Muscle layer of duodenum (tissue), 2 donors: ENCODE measurements around the gene RSPH9.
A peak's percentile ranks its signal among the peaks of the same experiment; 100 is the strongest.
"Not testable (repeated sequence)": the region's sequence is repeated elsewhere in the genome, so short reads cannot be mapped to it uniquely, and the experiment has no call there.

ENCODE experiments used
- H3K27ac ChIP-seq: one replicate; pipeline ENCODE4 v1.7.0; 2013; ENCODE audit warnings: mild to moderate bottlenecking, low read length
- H3K27me3 ChIP-seq: one replicate; pipeline ENCODE4 v1.7.0; 2013; ENCODE audit warnings: low read depth, mild to moderate bottlenecking, control low read depth, low read length
- H3K36me3 ChIP-seq, 2 donors: one replicate each; pipeline ENCODE4 v1.7.0; 2013; ENCODE audit warnings: low read length in 2 of 2, control low read depth in 1 of 2, mild to moderate bottlenecking in 1 of 2; ENCODE audit not compliant: insufficient read depth in 2 of 2, control insufficient read depth in 1 of 2
- H3K4me1 ChIP-seq, 2 donors: one replicate each; pipeline ENCODE4 v1.7.0; 2013; ENCODE audit warnings: low read length in 2 of 2, mild to moderate bottlenecking in 2 of 2, control low read depth in 1 of 2, moderate library complexity in 1 of 2; ENCODE audit not compliant: insufficient read depth in 2 of 2, control insufficient read depth in 1 of 2
- H3K4me3 ChIP-seq, 2 donors: one replicate each; pipeline ENCODE4 v1.7.0; 2013; ENCODE audit warnings: low read length in 2 of 2, low read depth in 1 of 2, mild to moderate bottlenecking in 1 of 2
- H3K9me3 ChIP-seq, 2 donors: one replicate each; pipeline ENCODE4 v1.7.0; 2013; ENCODE audit warnings: low read length in 2 of 2, control low read depth in 1 of 2, mild to moderate bottlenecking in 1 of 2; ENCODE audit not compliant: control insufficient read depth in 1 of 2
- donor health status: healthy.

RSPH9 gene

DNA sequence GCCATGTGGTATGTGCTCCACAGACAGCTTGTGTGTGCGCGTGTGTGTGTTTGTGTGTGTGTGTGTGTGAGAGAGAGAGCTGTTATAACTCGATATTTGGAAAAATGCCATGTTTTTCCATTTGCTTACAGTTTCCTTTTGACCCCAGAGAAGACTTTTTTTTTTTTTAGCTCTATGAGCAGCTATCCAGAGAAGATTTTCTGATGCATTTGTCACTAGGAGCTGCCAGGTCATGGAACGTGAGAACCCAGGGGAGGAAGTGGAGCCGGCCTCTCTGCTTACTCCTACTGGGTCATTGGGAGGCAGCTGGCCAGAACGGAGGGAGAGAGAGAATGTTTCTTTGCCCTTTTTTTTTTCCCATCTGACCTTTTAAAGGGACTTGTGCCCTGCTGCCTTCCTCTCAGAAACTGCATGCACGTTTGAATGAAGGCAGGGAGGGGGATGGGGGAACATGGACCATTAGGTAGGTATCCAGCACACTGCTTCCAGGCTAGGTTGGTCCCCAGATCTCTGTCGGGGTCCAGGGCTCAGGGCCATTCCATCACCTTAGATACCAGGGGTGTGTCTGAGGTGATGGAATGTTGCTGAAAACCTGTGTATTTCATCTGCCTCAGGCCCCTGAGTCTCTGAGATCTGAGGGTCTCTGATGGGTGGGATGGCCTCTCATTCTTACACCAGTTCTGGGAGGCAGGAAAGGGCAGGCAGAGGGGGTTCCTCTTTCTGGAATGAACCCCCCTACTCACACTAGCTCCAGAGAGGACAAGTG lies 53.9 kb downstream of the RSPH9 start:
- H3K36me3 ChIP-seq = no peaks in the 10 kb centered on the region
- H3K27me3 ChIP-seq = no peaks in the 10 kb centered on the region
- H3K4me3 ChIP-seq = no peak overlapping the region
- H3K27ac ChIP-seq = peak overlapping the region; percentile 76
- no peaks in the 10 kb centered on the region for H3K9me3 ChIP-seq
- H3K4me1 ChIP-seq = peaks cover 25 to 30% of the 10 kb centered on the region in 2 donors

DNA sequence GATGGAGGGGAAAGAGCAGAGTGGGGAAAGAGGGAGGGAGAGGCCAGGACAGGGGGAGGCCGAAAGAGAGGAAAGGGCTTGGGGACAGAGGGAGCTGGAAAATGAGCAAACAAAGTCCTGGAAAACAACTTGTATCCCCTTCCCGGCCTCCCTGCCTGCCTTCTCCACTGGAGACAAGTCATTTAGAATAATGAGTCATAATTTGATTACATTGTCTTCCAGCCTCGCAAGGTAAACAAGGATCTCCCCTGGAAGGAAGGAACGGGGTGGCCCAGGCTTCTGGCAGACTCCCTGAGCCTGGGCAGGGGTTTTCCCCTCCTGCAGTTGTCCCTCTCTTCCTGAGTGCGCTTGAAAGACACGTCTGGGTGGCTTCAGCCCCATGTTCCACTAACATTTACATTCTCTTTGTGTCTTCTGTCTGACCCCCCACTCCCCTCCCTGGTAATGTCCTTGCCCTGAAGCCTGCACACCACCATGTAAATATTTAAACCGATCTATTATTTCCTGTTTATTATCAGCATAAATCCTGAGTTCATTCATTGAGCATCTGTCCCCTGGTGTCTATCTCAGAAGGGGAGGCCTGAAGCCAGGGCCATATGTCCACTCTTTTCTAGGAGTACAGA lies 54.8 kb downstream of the RSPH9 start:
- H3K4me3 ChIP-seq = no peak overlapping the region
- no peaks in the 10 kb centered on the region for H3K27me3 ChIP-seq
- peak overlapping the region; percentile 76 for H3K27ac ChIP-seq
- no peaks in the 10 kb centered on the region for H3K9me3 ChIP-seq
- H3K36me3 ChIP-seq = no peaks in the 10 kb centered on the region
- peaks cover 25 to 30% of the 10 kb centered on the region in 2 donors for H3K4me1 ChIP-seq

DNA sequence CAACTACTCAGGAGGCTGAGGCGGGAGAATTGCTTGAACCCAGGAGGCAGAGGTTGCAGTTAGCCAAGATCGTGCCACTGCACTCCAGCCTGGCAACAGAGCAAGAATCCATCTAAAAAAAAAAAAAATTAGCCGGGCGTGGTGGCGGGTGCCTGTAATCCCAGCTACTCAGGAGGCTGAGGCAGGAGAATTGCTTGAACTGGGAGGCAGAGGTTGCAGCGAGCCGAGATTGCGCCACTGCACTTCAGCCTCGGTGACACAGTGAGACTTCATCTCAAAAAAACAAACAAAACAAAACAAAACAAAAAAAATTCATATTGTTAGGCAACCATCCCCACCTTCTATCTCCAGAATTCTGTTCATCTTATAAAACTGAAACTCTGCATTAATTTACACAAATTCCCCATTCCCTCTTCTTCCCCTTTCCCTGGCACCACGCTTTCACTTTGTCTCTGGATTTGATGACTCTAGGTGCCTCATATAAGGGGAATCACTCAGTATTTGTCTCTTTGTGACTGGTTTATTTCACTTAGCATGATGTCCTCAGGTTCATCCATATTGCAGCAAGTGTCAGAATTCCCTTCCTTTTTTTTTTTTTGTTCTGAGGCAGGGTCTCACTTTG lies 56.2 kb downstream of the RSPH9 start:
- not testable (repeated sequence) for H3K4me3 ChIP-seq, H3K9me3 ChIP-seq, H3K27me3 ChIP-seq, H3K27ac ChIP-seq, H3K36me3 ChIP-seq
- peaks cover 30 to 33% of the 10 kb centered on the region in 2 donors for H3K4me1 ChIP-seq

DNA sequence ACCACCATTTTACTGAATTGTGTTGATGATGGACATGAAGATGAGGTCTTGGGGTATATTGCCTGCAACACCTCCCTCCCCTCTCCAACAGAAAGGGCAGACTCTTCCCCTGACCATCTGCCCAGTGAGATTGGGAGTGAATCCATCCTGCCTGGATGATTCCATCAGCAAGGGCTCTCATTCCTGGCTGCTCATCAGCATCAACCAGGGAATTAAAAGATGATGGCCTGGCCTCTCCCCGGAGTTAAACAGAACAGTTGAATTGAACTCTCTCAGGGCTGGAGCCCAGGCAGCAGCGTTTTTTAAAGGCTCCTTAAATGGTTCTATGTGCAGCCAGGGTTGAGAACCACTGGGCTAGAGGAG lies 57.3 kb downstream of the RSPH9 start:
- Histone ChIP-seq H3K36me3 (no peaks in the 10 kb centered on the region), H3K4me3 (no peak overlapping the region), H3K27me3 (no peaks in the 10 kb centered on the region), H3K9me3 (no peaks in the 10 kb centered on the region), H3K4me1 (peaks cover 41 to 42% of the 10 kb centered on the region in 2 donors), H3K27ac (peak overlapping the region; percentile 89)

GRCh38 chr6:43702534-43703440 lies 58.0 kb downstream of the RSPH9 start:
- Histone ChIP-seq H3K36me3 (no peaks in the 10 kb centered on the region), H3K9me3 (no peaks in the 10 kb centered on the region), H3K4me3 (no peak overlapping the region), H3K27ac (peak overlapping the region; percentile 89), H3K27me3 (no peaks in the 10 kb centered on the region), H3K4me1 (peaks cover 41 to 42% of the 10 kb centered on the region in 2 donors)

DNA sequence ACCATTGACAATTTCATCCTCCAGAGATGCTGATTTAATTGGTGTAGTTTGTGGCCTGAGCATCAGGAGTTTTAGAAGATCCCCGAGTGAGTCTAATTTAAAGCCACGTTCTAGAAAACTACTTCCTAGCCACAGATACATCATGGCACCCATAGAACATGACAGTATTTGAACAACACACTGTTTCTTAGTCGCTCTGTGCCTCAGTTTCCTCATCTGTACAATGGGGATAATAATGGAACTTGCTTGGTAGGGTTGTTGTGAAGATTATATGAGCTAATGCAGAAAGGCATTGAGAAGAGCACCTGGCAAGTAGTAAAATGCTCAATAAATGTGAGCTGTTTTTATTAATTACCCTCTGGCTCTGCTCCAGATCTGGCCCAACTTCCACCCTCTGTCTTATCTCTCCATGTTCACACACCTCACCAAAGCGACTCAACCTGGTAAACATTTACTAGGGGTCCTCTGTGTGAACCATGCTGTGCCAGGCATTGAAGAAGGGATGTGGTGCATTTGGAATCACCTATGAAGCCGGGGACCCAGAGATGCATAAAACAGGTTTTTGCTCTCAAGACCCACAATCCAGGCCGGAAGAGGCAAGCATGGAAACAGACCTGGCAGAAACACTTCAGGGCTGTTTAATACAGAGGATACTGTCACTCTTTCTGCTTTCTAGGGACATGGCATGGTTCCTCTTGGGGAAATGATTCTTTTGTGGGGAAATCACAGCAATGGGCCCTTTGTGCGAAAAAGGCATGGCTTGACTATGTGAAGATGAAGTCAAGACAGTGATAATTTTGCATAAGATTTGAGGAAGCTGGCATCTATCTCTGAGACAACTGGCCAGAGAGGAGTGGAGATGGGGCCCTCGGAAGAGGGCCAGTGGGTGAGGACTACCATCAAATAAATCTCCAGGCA lies 58.9 kb downstream of the RSPH9 start:
- Histone ChIP-seq H3K4me1 (peaks cover 38 to 39% of the 10 kb centered on the region in 2 donors), H3K9me3 (no peaks in the 10 kb centered on the region), H3K27ac (peak overlapping the region; percentile 89)

DNA sequence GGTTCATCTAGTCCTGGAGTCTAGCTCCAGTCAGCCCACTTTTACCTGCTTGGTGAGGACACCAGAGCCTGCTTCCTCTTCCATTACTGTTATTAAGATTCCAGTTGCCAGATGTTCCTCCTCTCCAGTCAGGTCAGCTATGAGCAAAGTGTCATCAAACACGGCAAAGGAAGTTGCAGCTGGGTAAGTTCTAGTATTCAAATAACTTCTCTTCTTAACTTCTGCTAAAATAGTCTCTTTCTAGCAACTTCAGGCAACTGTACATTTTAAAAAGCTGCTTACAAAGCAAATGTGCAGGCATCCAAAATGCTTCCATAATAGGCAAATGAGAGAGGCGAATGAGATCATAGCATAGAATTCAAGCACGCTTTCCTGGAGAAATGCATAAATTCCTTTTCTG lies 61.2 kb downstream of the RSPH9 start:
- Histone ChIP-seq H3K27ac (peak overlapping the region; percentile 76), H3K4me1 (peaks cover 26 to 39% of the 10 kb centered on the region in 2 donors), H3K9me3 (no peaks in the 10 kb centered on the region), H3K36me3 (no peaks in the 10 kb centered on the region), H3K27me3 (no peaks in the 10 kb centered on the region), H3K4me3 (no peak overlapping the region)

More for the DNA sequence above, 58.9 kb downstream of the RSPH9 start:
- Histone ChIP-seq H3K4me3 (no peak overlapping the region), H3K27me3 (no peaks in the 10 kb centered on the region), H3K36me3 (no peaks in the 10 kb centered on the region)

DNA sequence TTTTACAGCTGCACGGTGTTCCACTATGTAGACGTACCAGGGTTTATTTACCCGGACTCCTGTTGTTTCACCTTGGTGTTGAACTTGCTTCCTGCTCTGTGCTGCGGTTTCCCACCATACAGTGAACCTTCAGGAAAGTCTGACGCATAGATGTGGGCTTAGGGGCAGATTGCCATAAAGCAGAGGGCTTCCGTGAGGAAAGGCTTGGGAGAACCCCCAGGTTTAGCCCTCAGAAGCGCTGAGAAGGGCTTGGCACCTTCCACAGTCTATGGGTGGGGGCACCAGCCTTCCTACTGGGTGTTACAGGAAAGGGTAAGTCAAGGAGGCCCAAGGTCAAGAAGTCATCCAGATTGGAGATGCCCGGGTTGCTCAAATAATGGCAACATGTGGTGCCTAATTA lies 62.0 kb downstream of the RSPH9 start:
- H3K9me3 ChIP-seq = no peaks in the 10 kb centered on the region
- H3K36me3 ChIP-seq = no peaks in the 10 kb centered on the region
- H3K4me1 ChIP-seq = peaks cover 26 to 39% of the 10 kb centered on the region in 2 donors
- no peaks in the 10 kb centered on the region for H3K27me3 ChIP-seq
- H3K4me3 ChIP-seq = no peak overlapping the region
- peak overlapping the region; percentile 76 for H3K27ac ChIP-seq

GRCh38 chr6:43707269-43707668 lies 62.4 kb downstream of the RSPH9 start:
- no peaks in the 10 kb centered on the region for H3K36me3 ChIP-seq
- no peak overlapping the region for H3K4me3 ChIP-seq
- no peak overlapping the region for H3K27ac ChIP-seq
- H3K4me1 ChIP-seq = peaks cover 21 to 34% of the 10 kb centered on the region in 2 donors
- H3K9me3 ChIP-seq = no peaks in the 10 kb centered on the region
- no peaks in the 10 kb centered on the region for H3K27me3 ChIP-seq

GRCh38 chr6:43707767-43708166 lies 62.9 kb downstream of the RSPH9 start:
- H3K4me1 ChIP-seq = peaks cover 17 to 31% of the 10 kb centered on the region in 2 donors
- H3K27ac ChIP-seq = no peak overlapping the region
- no peak overlapping the region for H3K4me3 ChIP-seq
- H3K27me3 ChIP-seq = no peaks in the 10 kb centered on the region
- H3K36me3 ChIP-seq = no peaks in the 10 kb centered on the region
- H3K9me3 ChIP-seq = no peaks in the 10 kb centered on the region
